NCI-H2081 treated with DMSO at 0.1 percent for 48 hours (cell line): ENCODE data around the gene PLA2G12B.
"Not testable (repeated sequence)": the region's sequence is repeated elsewhere in the genome, so short reads cannot be mapped to it uniquely, and the experiment has no call there.

Source experiments
- DNase-seq: peaks from one replicate; lab custom pipeline; 2025; lab: John Stamatoyannopoulos, UW

PLA2G12B gene, protein sequence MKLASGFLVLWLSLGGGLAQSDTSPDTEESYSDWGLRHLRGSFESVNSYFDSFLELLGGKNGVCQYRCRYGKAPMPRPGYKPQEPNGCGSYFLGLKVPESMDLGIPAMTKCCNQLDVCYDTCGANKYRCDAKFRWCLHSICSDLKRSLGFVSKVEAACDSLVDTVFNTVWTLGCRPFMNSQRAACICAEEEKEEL

DNA sequence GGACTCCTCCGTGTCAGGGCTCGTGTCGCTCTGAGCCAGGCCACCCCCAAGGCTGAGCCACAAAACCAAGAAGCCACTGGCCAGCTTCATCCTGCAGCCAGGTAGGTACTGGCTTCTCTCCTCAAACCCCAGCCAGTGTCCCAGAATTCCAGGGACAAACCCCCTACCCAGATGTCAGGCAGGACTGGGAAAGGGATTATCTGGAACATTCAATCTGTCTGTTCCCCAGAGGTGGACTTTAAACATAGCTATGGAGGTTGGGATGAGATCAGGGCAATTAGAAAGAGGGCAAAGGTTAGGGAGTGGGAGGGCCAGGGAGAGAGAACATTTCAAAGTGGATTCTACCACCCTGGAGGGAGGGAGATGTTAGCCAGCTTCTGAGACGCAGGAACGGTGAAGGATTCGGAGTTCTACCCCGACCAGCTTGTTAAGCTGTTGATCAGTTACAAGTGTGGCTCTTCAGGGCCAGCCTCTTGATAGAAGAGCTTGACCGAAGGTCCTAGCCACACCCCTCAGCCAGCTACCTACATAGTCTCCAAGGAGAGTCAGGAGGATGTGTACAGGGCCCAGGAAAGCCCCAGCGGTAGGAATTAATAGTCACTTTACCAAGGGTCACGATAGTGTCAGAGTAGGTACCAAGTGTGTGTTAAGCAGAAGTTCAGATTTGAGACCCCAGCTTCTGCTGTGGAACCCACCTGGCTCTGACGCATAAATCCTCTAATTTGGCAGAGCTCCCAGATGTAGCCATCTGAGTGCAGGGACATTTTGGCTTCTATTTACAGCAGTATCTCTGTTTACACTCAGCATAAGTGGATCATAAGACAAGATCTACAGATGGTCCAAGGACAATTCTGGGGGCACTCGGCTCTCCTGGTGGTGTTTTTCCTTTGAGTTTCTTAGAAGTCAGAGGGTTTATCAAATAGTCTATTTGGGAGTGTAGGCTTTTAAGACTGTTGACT lies at the start of gene PLA2G12B:
PLA2G12B (minus strand) TSS at position 211 of the 959 bp plus-strand sequence; CDS start at position 90, 121 bp downstream.
- no peak for DNase-seq

DNA sequence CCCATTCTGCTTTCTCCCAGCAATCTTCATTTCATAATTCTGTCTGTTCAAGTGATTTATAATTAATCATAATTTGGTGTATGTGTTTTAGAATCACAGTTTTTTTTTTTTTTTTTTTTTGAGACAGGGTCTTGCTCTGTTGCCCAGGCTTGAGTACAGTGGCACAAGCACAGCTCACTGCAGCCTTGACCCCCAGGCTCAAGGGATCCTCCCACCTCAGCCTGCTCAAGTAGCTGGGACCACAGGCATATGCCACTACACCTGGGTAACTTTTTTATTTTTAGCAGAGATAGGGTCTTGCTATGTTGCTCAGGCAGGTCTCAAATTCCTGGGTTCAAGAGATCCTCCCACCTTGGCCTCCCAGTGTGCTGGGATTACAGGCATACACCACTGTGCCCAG lies 49.2 kb upstream of the PLA2G12B start:
- no peak for DNase-seq

DNA sequence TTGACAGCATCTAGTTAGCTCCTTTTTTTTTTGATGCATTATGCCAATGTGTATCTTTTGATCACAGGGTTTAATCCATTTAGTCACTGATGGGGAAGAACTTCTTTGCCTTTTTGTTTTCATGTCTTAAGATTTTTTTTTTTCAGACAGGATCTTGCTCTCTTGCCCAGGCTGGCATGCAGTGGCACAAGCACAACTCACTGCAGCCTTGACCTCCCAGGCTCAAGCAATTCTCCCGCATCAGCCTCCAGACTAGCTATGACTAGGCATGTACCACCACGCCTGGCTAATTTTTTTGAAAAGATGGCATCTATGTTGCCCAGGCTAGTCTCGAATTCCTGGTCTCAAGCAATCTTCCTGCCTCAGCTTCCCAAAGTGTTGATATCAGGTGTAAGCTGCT lies 46.4 kb upstream of the PLA2G12B start:
- DNase-seq: no peak

DNA sequence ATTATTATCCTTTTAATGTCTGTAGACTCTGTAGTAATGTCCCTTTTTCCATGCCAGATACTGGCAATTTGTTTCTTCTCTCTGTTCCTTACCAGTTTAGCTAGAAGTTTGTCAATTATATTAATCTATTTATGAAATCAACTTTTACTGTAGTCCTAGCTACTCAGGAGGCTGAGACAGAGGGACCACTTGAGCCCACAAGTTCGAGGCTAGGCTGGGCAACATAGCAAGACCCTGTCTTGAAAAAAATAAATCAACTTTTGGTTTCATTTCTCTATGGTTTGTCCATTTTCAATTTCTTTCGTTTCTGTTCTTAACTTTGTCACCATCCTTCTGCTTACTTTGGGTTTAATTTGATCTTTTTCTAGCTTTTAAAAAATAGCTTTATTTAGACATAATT lies 42.5 kb upstream of the PLA2G12B start:
- DNase-seq: no peak

DNA sequence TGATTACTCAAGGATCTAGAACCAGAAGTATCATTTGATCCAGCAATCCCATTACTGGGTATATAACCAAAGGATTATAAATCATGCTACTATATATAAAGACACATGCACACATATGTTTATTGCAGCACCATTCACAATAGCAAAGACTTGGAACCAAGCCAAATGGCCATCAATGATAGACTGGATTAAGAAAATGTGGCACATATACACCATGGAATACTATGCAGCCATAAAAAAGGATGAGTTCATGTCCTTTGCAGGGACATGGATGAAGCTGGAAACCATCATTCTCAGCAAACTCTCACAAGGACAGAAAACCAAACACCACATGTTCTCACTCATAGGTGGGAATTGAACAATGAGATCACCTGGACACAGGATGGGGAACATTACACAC lies 40.9 kb upstream of the PLA2G12B start:
- not testable (repeated sequence) for DNase-seq

DNA sequence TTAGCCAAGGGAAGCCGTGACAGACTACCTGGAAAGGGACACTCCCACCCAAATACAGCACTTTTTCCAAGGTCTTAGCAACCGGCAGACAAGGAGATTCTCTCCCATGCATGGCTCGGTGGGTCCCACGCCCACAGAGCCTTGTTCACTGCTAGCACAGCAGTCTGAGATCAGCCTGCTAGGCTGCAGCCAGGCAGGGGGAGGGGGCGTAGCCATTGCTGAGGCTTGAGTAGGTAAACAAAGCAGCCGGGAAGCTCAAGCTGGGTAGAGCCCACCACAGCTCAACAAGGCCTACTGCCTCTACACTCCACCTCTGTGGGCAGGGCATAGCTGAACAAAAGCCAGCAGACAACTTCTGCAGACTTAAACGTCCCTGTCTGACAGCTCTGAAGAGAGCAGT lies 35.2 kb upstream of the PLA2G12B start:
- DNase-seq: not testable (repeated sequence)

DNA sequence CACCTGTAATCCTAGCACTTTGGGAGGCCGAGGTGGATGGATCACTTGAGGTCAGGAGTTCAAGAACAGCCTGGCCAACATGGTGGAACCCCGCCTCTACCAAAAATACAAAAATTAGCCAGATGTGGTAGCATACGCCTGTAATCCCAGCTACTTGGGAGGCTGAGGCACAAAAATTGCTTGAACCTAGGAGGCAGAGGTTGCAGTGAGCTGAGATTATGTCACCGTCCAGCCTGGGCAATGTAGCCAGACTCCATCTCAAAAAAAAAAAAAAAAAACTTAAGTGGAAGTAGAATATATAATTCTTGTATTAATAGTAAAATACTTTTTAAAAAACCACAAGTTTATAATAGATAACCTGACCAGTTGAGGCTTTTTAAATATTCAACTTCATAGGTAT lies 30.0 kb upstream of the PLA2G12B start:
- not testable (repeated sequence) for DNase-seq

DNA sequence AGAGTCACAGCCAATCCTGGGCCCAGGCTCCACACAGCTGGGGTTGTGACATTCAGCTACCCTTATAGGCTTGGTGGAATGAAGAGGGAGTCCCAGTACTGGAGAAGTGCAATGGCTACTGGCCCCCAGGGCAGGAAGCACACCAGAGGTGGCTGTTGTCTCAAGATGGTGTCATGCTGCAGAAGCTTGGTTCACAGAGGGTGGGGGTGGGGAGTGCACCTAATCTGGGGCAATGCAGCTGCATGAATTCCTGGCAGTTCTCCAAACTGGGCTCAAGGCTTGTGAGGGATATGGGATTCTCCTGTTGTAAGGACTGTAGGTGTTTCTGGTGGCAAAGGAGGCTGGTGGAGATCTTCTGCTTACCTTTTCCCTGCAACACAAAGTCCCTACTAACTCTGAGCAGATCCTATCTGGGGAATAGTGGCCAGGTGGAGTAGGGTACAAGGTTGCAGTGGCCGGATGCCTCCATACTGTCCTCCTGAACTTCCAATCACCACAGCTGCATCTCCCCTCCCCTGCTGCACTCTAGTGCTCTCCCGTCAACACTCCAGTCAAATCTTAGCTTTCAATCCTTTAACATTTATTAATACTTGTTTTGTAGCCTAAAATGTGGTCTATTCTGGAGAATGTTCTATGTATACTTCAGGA lies 27.4 kb upstream of the PLA2G12B start:
- no peak for DNase-seq

DNA sequence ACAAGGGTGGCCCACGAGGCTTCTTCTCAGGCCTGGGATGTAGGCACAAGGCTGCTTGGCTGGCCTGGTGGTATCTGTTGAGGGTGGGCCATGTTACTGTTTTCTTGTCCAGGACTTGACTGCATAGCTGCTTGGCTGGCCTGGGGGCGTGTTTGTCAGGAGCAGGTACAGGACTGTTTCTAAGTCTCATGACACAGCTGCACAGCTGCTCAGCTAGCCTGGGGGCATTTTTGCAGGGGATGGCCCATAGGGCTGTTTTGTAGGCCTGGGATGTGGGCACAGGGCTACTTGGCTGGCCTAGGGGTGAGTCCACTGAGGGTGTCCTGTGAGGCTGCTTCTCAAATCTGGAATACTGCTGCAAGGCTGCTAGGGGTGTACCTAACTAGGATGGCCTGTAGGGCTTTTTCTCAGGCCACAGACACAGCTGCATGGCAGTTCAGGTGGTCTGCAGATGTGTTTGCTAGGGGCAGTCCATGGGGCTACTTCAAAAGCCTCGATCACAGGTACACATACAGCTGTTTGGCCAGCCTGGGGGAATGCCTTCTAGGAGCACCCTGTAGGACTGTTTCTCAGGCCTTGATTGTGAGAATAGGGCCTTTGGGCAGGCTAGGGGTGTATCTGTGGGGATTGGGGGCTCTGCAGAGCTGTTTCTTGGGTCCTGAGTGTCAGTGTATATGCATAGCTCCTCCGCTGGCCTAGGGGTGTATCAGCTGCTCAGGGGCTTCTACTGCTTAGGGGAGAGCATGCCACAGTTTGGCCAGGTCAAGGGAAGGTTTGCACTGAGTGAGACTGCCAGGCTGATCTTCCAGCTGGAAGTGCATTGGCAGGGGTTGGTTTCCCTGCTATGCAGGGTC lies 26.6 kb upstream of the PLA2G12B start:
- DNase-seq: no peak

DNA sequence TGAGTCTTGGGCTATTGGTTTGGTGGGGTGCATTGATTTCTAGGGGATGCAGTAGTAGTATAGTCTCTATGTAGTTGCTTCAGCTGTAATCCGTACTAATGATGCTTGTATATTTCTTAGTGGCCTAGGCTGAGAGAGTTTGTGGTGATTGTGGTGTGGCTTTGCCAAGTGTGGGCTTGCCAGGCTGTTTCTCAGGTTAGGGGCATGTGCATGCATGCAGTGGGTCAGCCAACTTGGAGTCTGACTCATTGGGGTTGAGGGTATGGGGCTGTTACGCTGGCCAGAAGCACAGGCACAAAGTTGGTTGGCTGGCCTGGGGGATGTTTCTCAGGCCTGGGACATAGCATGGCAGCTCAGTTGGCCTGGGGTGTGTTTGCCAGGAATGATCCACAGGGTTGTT lies 25.7 kb upstream of the PLA2G12B start:
- DNase-seq: no peak

DNA sequence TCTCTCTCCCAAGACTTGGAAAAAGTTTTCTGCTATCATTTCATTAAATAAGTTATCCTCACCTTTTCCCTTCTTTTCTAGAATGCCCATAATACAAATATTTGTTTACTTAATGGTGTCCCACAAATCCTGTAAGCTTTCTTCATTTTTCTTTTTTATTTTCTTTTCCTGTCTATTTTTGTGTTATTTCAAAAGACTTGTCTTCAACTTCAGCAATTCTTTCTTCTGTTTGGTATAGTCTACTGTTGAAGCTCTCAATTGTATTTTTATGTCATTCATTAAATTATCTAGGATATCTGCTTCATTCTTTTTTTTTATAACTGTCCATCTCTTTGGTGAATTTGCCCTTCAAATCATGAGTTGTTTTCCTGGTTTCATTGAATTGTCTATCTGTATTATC lies 25.1 kb upstream of the PLA2G12B start:
- no peak for DNase-seq

DNA sequence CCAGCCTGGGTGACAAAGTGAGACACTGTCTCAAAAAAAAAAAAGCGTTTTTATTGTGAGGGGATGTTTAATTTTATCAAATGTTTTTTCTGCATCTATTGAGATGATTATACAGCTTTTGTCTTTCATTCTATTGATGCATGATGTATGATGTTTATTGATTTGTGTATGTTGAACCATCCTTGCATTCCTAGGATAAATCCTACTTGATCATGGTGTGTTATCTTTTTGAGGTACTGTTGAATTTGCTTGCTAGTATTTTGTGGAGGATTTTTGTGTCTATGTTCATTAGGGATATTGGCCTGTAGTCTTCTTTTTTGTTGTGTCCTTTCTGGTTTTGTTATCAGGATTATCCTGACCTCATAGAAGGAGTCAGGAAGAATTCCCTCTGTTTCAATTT lies 22.3 kb upstream of the PLA2G12B start:
- no peak for DNase-seq

DNA sequence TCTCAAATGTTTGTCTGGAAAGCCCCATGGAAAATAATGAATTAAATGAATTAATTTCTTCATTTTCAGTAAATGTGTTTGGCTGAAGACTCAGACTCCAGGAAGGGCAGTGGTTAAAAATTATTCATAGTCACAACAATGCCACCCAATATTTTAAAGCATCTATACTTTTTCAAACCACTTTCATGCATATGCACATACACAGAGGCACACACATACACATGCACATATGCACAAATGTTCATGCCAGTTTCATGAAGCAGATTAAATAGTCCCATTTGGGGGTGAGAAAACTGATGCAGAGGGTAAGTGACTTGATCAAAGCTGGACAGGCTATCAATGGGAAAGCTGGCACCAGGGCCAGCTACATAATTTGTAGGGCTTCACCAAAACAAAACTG lies 1.4 kb upstream of the PLA2G12B start:
- DNase-seq: no peak

DNA sequence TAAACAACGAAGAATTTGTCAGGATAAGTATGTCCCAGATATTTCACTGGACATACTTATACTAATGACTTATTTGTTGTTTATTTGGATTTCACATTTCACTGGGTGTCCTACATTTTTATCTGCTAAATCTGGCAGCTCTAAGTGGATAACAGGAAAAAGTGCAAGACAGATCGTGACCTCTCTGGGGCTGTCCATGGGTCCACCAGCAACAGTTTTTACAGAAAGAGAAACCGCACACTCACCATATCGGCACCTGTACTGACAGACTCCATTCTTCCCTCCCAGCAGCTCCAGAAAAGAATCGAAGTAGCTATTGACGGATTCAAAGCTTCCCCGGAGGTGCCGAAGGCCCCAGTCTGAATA lies 393 bp downstream of the PLA2G12B start:
- DNase-seq: no peak

DNA sequence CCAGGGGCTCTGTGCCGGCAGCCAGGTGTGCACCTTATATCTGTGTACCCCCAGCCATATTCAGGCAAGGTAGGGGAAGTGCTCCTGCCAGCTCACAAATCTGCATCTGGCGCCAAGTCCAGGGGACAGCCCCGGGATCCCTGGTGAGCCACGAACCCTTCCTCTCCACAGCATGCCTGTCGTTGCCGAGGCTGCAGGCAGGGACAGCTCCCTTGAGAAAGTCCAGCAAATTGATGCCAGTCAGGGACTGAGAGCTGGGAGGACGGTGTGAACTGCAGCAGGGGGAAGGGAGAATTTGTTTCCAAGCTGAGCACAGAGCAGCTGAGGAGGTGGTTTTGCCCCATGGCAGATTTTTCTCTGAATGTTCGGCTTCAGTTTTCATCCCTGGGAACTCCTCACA lies 919 bp downstream of the PLA2G12B start:
- no peak for DNase-seq

DNA sequence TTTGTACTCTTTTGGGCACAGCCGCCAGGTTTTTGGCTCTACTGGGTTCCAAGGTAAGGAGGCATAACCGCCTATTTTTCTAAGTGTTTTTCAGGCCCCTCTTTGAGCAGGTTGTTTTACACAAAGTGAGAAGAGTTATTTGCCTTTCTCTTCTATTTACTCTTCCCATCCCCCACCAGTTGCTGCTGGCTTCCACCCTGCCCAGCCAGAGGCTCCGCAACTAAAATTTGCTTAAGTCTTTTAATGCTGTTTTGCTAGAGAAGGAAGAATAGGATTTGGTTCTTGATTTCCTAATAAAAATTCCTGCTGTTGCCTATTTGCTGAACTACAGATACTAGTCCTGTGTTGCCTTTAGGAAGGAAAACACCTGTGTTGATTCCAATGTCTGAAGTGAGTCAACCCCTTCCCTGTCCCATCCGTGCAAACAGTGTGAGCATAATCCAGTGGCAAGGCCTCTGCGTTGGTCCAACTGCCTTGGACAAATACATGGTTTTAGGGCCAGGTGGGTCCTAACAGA lies 1.9 kb downstream of the PLA2G12B start:
- DNase-seq: no peak

DNA sequence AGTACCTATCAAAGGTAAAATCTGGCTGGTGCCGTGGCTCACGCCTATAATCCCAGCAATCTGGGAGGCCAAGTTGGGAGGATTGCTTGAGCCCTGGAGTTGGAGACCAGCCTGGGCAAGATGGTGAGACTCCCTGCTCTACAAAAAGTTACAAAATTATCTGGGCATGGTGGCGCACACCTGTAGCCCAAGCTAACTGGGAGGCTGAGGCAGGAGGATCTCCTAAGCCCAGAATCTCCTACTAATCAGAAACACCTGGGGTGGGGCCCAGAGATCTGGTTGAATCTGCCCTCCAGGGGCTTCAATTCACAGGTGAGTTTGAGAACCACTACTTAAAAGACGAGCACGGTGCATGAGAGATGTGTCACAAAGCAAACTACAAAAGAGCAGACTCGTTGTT lies 2.4 kb downstream of the PLA2G12B start:
- no peak for DNase-seq

DNA sequence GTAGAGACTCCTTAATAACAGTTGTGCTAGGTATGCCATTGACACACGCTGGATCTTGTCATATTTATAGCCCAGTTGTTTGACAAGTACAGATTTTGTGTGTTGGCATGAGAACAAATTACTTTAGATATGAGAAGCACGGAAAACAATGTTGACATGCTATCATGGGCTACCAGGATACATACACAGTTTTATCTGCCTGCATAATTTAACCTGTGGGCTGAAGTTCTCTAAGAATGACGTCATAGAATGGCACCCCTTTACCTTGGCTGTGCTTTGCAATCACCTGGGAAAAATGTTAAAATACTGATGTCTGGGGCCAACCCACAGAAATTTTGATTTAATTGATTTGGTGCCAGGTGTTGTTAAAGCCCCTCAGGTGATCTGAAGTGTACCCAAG lies 2.8 kb downstream of the PLA2G12B start:
- DNase-seq: no peak

DNA sequence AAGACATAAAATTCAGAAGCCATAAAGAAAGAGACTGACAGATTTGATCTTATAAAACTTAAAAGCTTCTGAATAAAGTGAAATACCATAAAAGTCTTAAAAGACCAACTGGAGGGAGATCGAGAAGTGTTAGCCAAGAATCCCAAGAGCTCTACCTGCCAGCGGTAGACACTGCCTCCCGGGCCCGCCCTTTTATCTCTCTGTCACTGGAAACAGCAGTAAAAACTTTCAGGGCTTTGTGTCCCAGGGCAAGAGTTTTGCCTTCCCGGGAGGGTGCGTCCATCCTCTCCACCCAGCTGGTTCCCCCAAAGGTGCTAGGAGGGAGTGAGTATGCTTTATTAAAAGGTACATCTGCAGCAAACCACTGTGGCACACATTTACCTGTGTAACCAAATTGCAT lies 5.8 kb downstream of the PLA2G12B start:
- no peak for DNase-seq

DNA sequence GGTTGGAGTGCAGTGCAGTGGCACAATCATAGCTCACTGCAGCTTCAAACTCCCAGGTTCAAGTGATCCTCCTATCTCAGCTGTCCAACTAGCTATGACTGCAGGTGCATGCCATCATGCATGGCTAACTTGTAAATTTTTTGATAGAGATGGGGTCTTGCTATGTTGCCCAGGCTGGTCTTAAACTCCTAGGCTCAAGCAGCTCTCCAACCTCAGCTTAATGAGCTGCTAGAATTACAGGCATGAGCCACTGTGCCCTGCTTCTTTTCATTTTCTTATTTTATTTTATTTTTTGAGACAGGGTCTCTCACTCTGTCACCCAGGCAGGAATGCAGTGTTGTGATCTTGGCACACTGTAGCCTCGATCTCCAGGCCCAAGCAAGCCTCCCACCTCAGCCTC lies 7.6 kb downstream of the PLA2G12B start:
- DNase-seq: no peak

DNA sequence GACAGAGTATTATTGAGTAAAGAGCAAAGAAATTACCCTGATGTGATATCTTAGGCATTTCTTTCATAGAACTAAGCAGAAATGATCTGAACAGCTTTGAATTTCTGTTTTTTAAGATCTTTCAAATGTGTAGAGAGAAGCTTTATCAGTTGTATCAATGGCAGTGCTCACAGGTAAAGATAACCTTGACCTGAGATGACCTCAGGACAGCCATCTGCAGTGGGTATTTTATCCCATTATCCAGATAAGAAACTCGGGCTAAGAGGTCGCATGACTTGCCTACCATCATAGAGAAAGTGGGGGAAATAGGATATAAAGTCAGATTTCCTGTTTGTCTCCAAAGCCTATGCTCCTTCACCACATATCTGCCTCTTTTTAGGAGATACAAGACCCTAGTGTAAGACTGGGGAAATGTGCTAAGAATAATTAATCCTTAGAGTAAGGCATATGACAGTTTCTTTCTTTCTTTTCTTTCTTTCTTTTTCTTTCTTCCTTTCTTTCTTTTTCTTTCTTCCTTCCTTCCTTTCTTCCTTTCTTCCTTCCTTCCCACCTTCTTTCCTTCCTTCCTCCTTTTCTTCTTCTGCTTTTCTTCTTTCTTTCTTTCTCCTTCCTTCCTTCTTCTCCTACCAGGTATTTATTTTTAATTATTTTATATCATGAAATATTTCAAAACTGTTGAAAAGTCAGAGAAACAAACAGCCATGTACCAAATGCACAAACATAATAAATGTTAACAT lies 10.9 kb downstream of the PLA2G12B start:
- DNase-seq: no peak
